Lower lobe of right lung (tissue), 2 donors: ENCODE data around the gene PNMA1. TPM values are rescaled to one million over a fixed set of nuclear protein-coding genes. Genes with fewer than 3 reads are reported as not detected.
"Not testable (repeated sequence)": the region's sequence is repeated elsewhere in the genome, so short reads cannot be mapped to it uniquely, and the experiment has no call there.

Experiments used
- ATAC-seq, 2 donors: fragments of 200-7000 bp; cut with Tn5 transposase; one replicate each; pipeline ENCODE4 v1.9.1; 2020 to 2022; ENCODE audit warnings: mild to moderate bottlenecking in 2 of 2, moderate library complexity in 2 of 2
- DNase-seq: peaks from one replicate; pipeline ENCODE4 v3.0.0-alpha.2; 2020
- H3K27ac ChIP-seq: fragments of 200-600 bp; one replicate; pipeline ENCODE4 v1.8.0; 2022
- H3K27me3 ChIP-seq: fragments of 200-600 bp; one replicate; pipeline ENCODE4 v1.8.0; 2022; ENCODE audit warnings: low read depth
- H3K36me3 ChIP-seq: fragments of 200-600 bp; one replicate; pipeline ENCODE4 v1.8.0; 2022; ENCODE audit warnings: mild to moderate bottlenecking
- H3K4me1 ChIP-seq: fragments of 200-600 bp; one replicate; pipeline ENCODE4 v1.8.0; 2022
- H3K4me3 ChIP-seq: fragments of 200-600 bp; one replicate; pipeline ENCODE4 v1.8.0; 2022; ENCODE audit warnings: mild to moderate bottlenecking
- H3K9me3 ChIP-seq: fragments of 200-600 bp; one replicate; pipeline ENCODE4 v1.8.0; 2022
- intact Hi-C: fragments of 100-400 bp; cut with DNase I; formaldehyde crosslinking; loops from one replicate; pipeline ENCODE4 v1.11.0; 2022
- total RNA-seq: library from RNA; stranded (reverse); fragmentation: NEBNext Ultra II Directional; extraction: Animal tissue kit (Norgen Biotek cat#: 25700); gene quantifications from one replicate; pipeline ENCODE4 v1.2.1, GENCODE V29; 2021
- TF ChIP-seq, protein P1 (sequence below): fragments of 200-600 bp; IDR thresholded peaks from one replicate; pipeline ENCODE4 v1.8.0; 2022; ENCODE audit warnings: antibody characterized with exemption, mild to moderate bottlenecking
- donor health status: DM: no; HTN: yes; CAD: no; lungs with severe emphysema.

The PNMA1 gene
- total RNA-seq, 1 donor from 2014 or later, result 24.4 TPM

DNA sequence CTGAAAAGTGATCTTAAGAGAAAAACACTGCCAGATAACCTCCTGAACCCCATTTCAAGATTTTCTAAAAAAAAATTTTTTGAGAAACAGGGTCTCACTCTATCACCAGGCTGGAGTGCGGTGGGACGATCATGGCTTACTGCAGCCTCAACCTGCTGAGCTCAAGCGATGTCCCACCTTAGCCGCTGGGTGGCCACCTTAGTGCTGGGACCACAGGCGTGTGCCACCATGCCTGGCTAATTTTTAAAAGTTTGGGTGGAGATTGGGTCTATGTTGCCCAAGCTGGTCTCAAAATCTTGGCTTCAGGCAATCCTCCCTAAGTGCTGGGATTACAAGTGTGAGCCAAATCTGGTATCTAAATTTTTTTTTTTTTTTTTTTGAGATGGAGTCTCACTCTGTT lies 3.4 kb downstream of the PNMA1 start:
- Histone ChIP-seq H3K27me3 (no peaks in the 10 kb centered on the region), H3K27ac (no peak overlapping the region), H3K4me3 (no peak overlapping the region), H3K36me3 (peaks cover 5% of the 10 kb centered on the region), H3K4me1 (peaks cover 34% of the 10 kb centered on the region), H3K9me3 (no peaks in the 10 kb centered on the region)
- DNase-seq (no peak), ATAC-seq (no peak)
- intact Hi-C loops, result no loop called here
- TF ChIP-seq, protein P1, sequence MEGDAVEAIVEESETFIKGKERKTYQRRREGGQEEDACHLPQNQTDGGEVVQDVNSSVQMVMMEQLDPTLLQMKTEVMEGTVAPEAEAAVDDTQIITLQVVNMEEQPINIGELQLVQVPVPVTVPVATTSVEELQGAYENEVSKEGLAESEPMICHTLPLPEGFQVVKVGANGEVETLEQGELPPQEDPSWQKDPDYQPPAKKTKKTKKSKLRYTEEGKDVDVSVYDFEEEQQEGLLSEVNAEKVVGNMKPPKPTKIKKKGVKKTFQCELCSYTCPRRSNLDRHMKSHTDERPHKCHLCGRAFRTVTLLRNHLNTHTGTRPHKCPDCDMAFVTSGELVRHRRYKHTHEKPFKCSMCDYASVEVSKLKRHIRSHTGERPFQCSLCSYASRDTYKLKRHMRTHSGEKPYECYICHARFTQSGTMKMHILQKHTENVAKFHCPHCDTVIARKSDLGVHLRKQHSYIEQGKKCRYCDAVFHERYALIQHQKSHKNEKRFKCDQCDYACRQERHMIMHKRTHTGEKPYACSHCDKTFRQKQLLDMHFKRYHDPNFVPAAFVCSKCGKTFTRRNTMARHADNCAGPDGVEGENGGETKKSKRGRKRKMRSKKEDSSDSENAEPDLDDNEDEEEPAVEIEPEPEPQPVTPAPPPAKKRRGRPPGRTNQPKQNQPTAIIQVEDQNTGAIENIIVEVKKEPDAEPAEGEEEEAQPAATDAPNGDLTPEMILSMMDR, result no peak

DNA sequence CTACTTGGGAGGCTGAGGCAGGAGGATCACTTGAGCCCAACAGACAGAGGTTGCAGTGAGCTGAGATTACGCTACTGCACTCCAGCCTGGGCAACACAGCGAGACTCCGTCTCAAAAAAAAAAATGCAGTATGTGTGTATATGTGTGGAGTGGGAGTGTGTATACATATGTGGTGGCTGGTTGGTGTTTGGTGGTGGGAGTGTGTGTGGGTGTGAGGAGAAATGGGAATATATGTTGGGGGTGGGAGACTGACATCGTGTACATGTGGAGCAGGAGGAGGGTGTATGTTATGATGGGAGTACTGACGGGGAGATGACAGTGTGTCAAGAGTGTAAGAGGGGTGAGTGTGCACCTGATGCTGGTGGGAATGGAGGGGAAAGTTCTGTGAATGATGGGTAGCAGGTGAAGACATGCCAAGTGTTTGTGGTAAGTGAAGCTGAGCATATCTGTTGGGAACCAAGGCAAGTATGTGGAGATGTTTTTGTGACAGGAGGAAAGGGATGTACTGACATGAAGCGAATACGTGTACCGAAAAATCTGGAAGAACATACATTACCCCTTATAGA lies 4.2 kb downstream of the PNMA1 start:
- no peaks in the 10 kb centered on the region for H3K36me3 ChIP-seq
- intact Hi-C loops, result no loop called here
- H3K27ac ChIP-seq, result no peak overlapping the region
- no peak for ATAC-seq
- H3K4me3 ChIP-seq, result no peak overlapping the region
- peaks cover 34% of the 10 kb centered on the region for H3K4me1 ChIP-seq
- H3K27me3 ChIP-seq, result no peaks in the 10 kb centered on the region
- no peaks in the 10 kb centered on the region for H3K9me3 ChIP-seq
- no peak for DNase-seq
- TF ChIP-seq, protein P1, result no peak

DNA sequence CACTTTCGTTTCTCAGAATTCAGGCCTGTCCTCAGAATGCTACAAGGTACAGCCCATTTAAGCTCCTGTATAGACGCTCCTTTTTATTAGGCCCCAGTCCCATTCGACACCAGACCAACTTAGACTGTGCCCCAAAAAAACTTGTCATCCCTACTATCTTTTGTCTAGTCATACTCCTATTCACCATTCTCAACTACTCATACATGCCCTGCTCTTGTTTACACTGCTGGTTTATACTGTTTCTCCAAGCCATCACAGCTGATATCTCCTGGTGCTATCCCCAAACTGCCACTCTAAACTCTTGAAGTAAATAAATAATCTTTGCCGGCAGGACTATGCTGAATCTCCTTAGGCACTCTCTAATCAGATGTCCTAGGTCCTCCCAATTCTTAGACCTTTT lies 6.1 kb downstream of the PNMA1 start:
- ATAC-seq, H3K27me3 ChIP-seq, intact Hi-C loops, H3K4me3 ChIP-seq, H3K27ac ChIP-seq, DNase-seq, H3K9me3 ChIP-seq, H3K36me3 ChIP-seq: not testable (repeated sequence)
- H3K4me1 ChIP-seq, result peaks cover 25% of the 10 kb centered on the region

DNA sequence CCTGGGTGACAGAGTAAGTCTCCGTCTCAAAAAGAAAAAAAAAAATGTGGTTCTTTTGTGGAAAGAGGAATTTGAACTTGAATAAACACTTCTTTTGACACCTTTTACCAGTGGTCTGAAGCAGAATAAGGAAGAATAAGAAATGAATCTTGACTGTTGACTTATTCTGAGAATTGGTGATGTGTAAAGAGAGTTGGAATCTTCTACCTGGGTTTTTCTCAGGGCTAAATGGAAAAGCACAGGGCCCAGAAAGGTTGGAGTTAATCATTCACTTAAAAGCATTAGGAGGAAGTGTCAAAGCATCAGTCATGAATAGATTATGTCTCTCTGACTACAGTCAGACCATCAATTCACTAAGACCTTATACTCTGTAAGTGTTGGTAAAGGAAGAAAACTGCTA lies 13.9 kb downstream of the PNMA1 start:
- H3K9me3 ChIP-seq, result no peaks in the 10 kb centered on the region
- H3K4me3 ChIP-seq, result no peak overlapping the region
- H3K27me3 ChIP-seq, result no peaks in the 10 kb centered on the region
- DNase-seq (no peak), ATAC-seq (no peak)
- TF ChIP-seq, protein P1, result no peak
- intact Hi-C loops, result no loop called here
- H3K27ac ChIP-seq, result no peak overlapping the region
- peaks cover 18% of the 10 kb centered on the region for H3K36me3 ChIP-seq
- no peaks in the 10 kb centered on the region for H3K4me1 ChIP-seq

DNA sequence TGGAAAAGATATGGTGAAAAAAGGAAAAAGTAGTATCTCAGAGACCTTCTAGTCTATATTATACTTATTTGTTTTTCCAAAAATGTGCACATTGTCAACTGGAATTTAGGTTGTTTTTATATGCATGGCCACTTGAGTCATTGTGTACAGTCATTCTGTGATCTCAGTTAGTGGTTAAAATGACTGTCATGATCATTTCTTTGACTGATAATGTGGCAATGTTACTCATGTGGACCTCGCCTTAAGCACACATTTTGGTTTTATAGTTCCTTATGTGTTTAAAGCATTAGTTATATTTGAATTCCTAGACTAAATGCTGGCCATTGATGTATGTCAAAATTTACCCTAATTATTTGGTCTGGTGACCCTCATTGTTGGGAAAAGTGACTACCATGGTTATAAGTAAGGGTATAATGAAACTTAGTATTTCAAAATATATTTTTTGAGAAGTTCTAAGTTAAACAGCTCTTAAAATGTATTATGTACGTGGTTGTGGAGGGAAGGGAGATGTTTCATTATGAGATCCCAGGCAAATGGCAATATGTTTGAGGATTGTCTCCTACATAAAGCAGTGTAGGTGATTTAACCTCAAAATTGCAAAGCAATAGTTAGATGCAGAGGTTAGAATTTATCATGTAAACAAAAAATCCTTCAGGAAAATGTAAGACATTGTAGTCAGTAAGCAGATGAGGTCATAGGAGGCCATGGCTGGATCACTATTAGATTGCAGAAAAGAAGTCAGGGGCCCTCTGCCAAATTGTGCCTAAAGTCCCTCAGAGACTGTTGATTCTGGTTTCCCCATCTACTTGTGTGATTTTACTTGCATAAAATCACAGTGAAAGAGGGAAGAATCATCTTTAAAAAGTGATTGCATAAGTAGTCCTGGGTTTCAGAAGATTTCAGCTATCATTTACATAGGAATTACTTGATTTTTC lies 17.5 kb downstream of the PNMA1 start:
- H3K9me3 ChIP-seq, result no peaks in the 10 kb centered on the region
- TF ChIP-seq, protein P1, result no peak
- intact Hi-C loops, result no loop called here
- no peak for ATAC-seq
- no peak for DNase-seq
- no peaks in the 10 kb centered on the region for H3K27me3 ChIP-seq
- peaks cover 37% of the 10 kb centered on the region for H3K36me3 ChIP-seq
- no peak overlapping the region for H3K27ac ChIP-seq
- no peaks in the 10 kb centered on the region for H3K4me1 ChIP-seq
- no peak overlapping the region for H3K4me3 ChIP-seq

DNA sequence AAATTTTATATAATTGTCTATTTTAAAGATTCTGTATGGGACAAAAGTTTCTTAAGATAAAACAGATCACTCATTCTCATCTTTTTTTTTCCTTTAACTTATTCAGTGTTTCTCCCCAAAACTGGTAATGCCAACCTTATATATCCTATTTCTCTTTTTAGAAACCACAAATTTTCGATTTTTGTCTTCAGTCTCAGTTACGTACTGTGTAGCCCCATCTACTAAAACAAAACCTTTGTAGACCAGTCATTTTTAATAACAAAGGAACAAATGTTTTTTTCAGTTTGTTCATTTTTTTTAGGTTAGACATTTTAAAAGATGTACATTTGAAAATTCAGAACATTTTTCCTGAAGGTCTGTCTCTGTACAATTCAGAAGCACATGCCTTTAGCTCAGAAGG lies 18.2 kb downstream of the PNMA1 start:
- intact Hi-C loops, result no loop called here
- ATAC-seq (no peak), DNase-seq (no peak)
- Histone ChIP-seq H3K9me3 (no peaks in the 10 kb centered on the region), H3K36me3 (peaks cover 41% of the 10 kb centered on the region), H3K27ac (no peak overlapping the region), H3K27me3 (no peaks in the 10 kb centered on the region), H3K4me3 (no peak overlapping the region), H3K4me1 (no peaks in the 10 kb centered on the region)
- TF ChIP-seq, protein P1, result no peak
